Esophagus squamous epithelium (tissue), 5 donors: ENCODE data around the gene CCDC85C. TPM values are rescaled to one million over a fixed set of nuclear protein-coding genes. Genes with fewer than 3 reads are reported as not detected.

Experiments used
- DNase-seq: peaks from one replicate; lab custom pipeline; 2025; lab: John Stamatoyannopoulos, UW
- H3K27ac ChIP-seq, 4 donors: fragments of 200-600 bp; sonication (generic); one replicate each; pipeline ENCODE4 v1.5.1; 2016 to 2019; ENCODE audit warnings: mild to moderate bottlenecking in 1 of 4
- H3K27me3 ChIP-seq, 4 donors: fragments of 200-600 bp; sonication (generic); 1 replicate in 3 of 4; 2 replicates in 1 of 4; pipeline versions ENCODE4 v1.5.1 to v1.6.0; 2017 to 2021; ENCODE audit warnings: antibody characterized with exemption in 1 of 4
- H3K36me3 ChIP-seq, 3 donors: fragments of 200-600 bp; sonication (generic); one replicate each; pipeline ENCODE4 v1.5.1; 2016 to 2019
- H3K4me1 ChIP-seq, 3 donors: fragments of 200-600 bp; sonication (generic); one replicate each; pipeline ENCODE4 v1.5.1; 2017 to 2019
- H3K4me3 ChIP-seq, 4 donors: fragments of 200-600 bp; sonication (generic); 1 replicate in 3 of 4; 2 replicates in 1 of 4; pipeline ENCODE4 v1.5.1; 2016 to 2019; ENCODE audit warnings: mild to moderate bottlenecking in 2 of 4, moderate library complexity in 1 of 4
- H3K9me3 ChIP-seq, 3 donors: fragments of 200-600 bp; sonication (generic); one replicate each; pipeline ENCODE4 v1.5.1; 2016 to 2019
- POLR2A ChIP-seq, 4 donors: fragments of 450-650 bp; IDR thresholded peaks; one replicate each; pipeline ENCODE4 v1.6.1; 2017; ENCODE audit warnings: antibody characterized with exemption in 4 of 4, mild to moderate bottlenecking in 4 of 4, moderate library complexity in 3 of 4
- WGBS, 2 donors: methylation state at CpG; one replicate each; pipeline ENCODE4 v1.1.5; 2018; 5-methylcytosine and 5-hydroxymethylcytosine counted together
- intact Hi-C: fragments of 100-400 bp; cut with DNase I; formaldehyde crosslinking; loops from one replicate; pipeline ENCODE4 v1.15.0; 2022
- total RNA-seq, 4 donors: library from RNA; depleted of rRNA; stranded (reverse); fragments of >200 nt; gene quantifications; one replicate each; pipeline ENCODE4 v1.1.0, GENCODE V29; 2016
- TF ChIP-seq, protein P1 (sequence below), 6 experiments: fragments of 450-650 bp in 4 of 6; fragments of 200-600 bp in 2 of 6; sonication (generic) in 2 of 6; IDR thresholded peaks; one replicate each; pipeline ENCODE4 v1.5.1; 2016 to 2019; ENCODE audit warnings: antibody characterized with exemption in 6 of 6, mild to moderate bottlenecking in 4 of 6, moderate library complexity in 4 of 6
- donor health status: DM: yes; HTN: yes; CAD: no.

The CCDC85C gene
- total RNA-seq, 4 donors from 2014 or later, result 23.4 to 52.0 (median 27.1) TPM

DNA sequence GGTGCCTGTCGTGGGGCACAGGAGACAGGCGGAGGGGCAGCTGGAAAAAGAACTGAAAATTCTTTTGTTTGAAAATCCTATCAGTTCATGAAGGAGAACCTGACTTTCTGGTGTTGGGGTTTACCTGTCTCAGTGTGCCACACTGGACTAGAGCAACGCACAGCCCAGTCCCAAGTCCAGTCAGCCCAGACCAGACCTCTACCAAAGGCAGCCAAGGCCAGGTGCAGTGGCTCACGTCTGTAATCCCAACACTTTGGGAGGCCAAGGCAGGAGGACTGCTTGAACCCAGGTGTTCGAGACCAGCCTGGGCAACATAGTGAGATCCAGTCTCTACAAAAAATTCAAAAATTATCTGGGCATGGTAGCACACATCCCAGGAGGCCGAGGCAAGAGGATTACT lies 4.6 kb downstream of the CCDC85C start:
- no peak overlapping the region for H3K4me3 ChIP-seq
- no peak for TF ChIP-seq POLR2A (IDR thresholded peaks at IDR 0.05)
- TF ChIP-seq, protein P1, sequence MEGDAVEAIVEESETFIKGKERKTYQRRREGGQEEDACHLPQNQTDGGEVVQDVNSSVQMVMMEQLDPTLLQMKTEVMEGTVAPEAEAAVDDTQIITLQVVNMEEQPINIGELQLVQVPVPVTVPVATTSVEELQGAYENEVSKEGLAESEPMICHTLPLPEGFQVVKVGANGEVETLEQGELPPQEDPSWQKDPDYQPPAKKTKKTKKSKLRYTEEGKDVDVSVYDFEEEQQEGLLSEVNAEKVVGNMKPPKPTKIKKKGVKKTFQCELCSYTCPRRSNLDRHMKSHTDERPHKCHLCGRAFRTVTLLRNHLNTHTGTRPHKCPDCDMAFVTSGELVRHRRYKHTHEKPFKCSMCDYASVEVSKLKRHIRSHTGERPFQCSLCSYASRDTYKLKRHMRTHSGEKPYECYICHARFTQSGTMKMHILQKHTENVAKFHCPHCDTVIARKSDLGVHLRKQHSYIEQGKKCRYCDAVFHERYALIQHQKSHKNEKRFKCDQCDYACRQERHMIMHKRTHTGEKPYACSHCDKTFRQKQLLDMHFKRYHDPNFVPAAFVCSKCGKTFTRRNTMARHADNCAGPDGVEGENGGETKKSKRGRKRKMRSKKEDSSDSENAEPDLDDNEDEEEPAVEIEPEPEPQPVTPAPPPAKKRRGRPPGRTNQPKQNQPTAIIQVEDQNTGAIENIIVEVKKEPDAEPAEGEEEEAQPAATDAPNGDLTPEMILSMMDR (IDR thresholded peaks at IDR 0.05), result no peak
- peak overlapping the region in 3 of 4 donors; percentile 36 to 64 (median 39) for H3K27ac ChIP-seq
- H3K9me3 ChIP-seq, result no peaks in the 10 kb centered on the region
- H3K36me3 ChIP-seq, result no peaks in the 10 kb centered on the region
- H3K27me3 ChIP-seq, result peaks cover 0 to 4% (median 0%) of the 10 kb centered on the region in 4 donors
- intact Hi-C loops, result no loop called here
- H3K4me1 ChIP-seq, result peaks cover 39 to 94% (median 68%) of the 10 kb centered on the region in 3 donors
- DNase-seq, result no peak
- 67 to 81% methylated on average over 4 of the region's 6 CpGs for WGBS, 2 donors

DNA sequence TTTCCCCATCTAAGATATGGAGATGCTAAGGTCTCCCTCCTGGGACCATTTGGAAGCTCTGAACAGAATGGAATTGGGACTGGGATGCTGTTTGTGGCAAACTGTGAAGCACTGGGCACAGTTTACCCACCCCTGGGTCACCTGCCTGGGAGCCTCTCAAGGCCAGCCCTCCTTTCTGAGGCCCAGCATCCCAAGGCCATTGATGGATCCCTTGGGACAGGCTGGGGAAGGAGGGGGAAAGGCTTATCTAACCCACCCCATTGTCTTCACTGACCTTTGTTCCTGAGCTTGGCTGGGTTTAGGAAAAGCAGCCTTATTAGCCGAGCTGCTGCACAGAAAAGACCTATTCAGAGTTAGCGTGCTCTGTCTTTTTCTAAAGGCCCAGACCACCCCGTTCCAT lies 5.2 kb downstream of the CCDC85C start:
- peaks cover 0 to 4% (median 0%) of the 10 kb centered on the region in 4 donors for H3K27me3 ChIP-seq
- H3K4me3 ChIP-seq, result no peak overlapping the region
- intact Hi-C loops, result no loop called here
- H3K36me3 ChIP-seq, result no peaks in the 10 kb centered on the region
- H3K9me3 ChIP-seq, result no peaks in the 10 kb centered on the region
- WGBS, 2 donors, result 39 to 59% methylated on average over 3 of the region's 3 CpGs
- H3K27ac ChIP-seq, result peak overlapping the region in 3 of 4 donors; percentile 44 to 74 (median 64)
- TF ChIP-seq POLR2A (IDR thresholded peaks at IDR 0.05), result no peak
- TF ChIP-seq, protein P1 (IDR thresholded peaks at IDR 0.05), result no peak
- no peak for DNase-seq
- peaks cover 39 to 100% (median 69%) of the 10 kb centered on the region in 3 donors for H3K4me1 ChIP-seq

DNA sequence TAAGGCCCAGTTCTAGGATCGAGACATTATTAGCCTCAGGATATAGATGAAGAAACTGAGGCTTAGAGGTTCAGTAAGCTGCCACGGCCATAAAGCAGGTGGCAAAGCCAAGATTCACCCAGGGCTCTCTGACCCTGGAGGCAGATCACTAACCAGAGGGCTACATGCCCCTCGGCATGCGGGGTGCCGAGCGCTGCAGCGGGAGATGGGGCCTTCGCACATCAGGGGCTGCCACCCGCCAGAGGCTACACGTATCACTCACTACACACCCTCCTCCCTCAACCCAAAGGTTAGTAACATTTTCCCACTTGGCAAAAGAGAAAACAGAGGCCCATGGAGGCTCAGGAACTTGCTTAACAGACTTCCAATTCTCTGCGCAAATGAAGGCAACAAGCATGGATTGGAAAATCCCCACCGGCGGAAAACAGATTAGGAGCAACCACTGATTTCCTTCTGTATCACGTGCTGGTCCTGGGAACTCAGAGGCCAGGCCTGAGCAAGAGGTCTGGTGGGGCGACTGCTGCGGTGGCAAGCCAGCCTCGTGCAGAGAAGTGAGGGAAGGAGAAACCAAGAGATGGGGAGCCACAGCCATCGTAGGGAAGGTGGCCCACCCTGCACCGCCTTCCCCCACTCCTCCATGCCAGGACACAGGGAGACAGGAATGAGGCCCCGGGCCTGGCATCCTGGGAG lies 6.0 kb downstream of the CCDC85C start:
- 62 to 83% methylated on average over 10 to 17 of the region's 20 CpGs for WGBS, 2 donors
- H3K4me3 ChIP-seq, result no peak overlapping the region
- intact Hi-C loops, result no loop called here
- peaks cover 0 to under 1% (median 0%) of the 10 kb centered on the region in 4 donors for H3K27me3 ChIP-seq
- H3K9me3 ChIP-seq, result no peaks in the 10 kb centered on the region
- TF ChIP-seq POLR2A (IDR thresholded peaks at IDR 0.05), result no peak
- TF ChIP-seq, protein P1 (IDR thresholded peaks at IDR 0.05), result no peak
- peaks cover 34 to 100% (median 74%) of the 10 kb centered on the region in 3 donors for H3K4me1 ChIP-seq
- no peaks in the 10 kb centered on the region for H3K36me3 ChIP-seq
- no peak for DNase-seq
- H3K27ac ChIP-seq, result peak overlapping the region in 3 of 4 donors; percentile 44 to 74 (median 64)

DNA sequence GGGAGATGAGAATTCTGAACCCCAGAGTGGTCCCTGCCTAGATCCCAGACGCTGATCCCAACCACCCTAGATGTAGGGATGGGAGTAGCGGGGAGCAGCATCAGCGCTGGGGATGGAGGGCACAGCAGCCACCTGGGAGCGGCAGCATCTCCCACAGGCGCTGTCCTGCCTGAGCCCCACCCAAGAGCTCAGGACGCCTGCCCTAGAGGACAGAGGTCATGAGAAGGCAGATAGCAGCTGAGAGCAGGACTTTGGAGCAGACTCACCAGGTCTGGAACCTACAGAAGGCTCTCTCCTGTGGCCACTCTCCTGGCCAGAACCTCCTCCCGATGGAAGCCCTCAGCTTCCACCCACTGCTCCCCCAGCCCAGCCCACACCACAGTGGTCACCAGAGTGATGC lies 7.2 kb downstream of the CCDC85C start:
- intact Hi-C loops, result no loop called here

More for the DNA sequence above, 7.2 kb downstream of the CCDC85C start:
- DNase-seq, result no peak
- H3K4me1 ChIP-seq, result peaks cover 21 to 99% (median 67%) of the 10 kb centered on the region in 3 donors
- H3K36me3 ChIP-seq, result no peaks in the 10 kb centered on the region
- 71% methylated on average over 1 of the region's 7 CpGs; no CpG with 5 or more reads in 1 of the 2 donors for WGBS, 2 donors
- H3K4me3 ChIP-seq, result no peak overlapping the region
- no peak for TF ChIP-seq POLR2A (IDR thresholded peaks at IDR 0.05)
- TF ChIP-seq, protein P1 (IDR thresholded peaks at IDR 0.05), result no peak
- peak overlapping the region; percentile 16 to 79 (median 66) for H3K27ac ChIP-seq
- H3K27me3 ChIP-seq, result no peaks in the 10 kb centered on the region
- H3K9me3 ChIP-seq, result no peaks in the 10 kb centered on the region
